PC-3 (cell line): ENCODE data around the gene CNST. TPM values are rescaled to one million over a fixed set of nuclear protein-coding genes. Genes with fewer than 3 reads are reported as not detected.

Experiments
- ATAC-seq: fragments of 200-7000 bp; cut with Tn5 transposase; 2 replicates; pipeline ENCODE4 v1.9.1; 2020; ENCODE audit warnings: mild to moderate bottlenecking, moderate library complexity
- BruUV-seq: library from RNA; stranded (reverse); fragments of 400-500 nt; replicated peaks from 2 replicates; lab custom pipeline; 2021; lab: Mats Ljungman, UMichigan
- CTCF ChIA-PET: fragments of 300-600 bp; sonication (Branson Sonifier 250); formaldehyde crosslinking; loops from one replicate; lab custom pipeline; 2022; ENCODE audit warnings: antibody characterized with exemption; lab: Charles Lee
- POLR2A ChIA-PET: fragments of 300-600 bp; sonication (Branson Sonifier 250); formaldehyde crosslinking; loops from one replicate; lab custom pipeline; 2022; ENCODE audit warnings: antibody characterized with exemption; ENCODE audit not compliant: unreplicated experiment; lab: Charles Lee
- DNase-seq: peaks from one replicate; pipeline ENCODE4 v3.0.0-alpha.2; 2015
- H2AFZ ChIP-seq: fragments of 300-600 bp; sonication (generic); 2 replicates; pipeline ENCODE4 v1.6.0; 2016; ENCODE audit warnings: antibody characterized with exemption, low read length
- H3F3A ChIP-seq: fragments of 300-600 bp; sonication (generic); one replicate; pipeline ENCODE4 v1.6.0; 2017; ENCODE audit warnings: antibody characterized with exemption, low read length, control low read depth, mild to moderate bottlenecking; ENCODE audit not compliant: unreplicated experiment
- H3K27ac ChIP-seq: fragments of 300-600 bp; sonication (generic); 2 replicates; pipeline ENCODE4 v1.5.1; 2016; ENCODE audit warnings: mild to moderate bottlenecking, low read length
- H3K27me3 ChIP-seq: fragments of 300-600 bp; sonication (generic); 2 replicates; pipeline ENCODE4 v1.6.1; 2016; ENCODE audit warnings: low read length, mixed read lengths
- H3K36me3 ChIP-seq: fragments of 300-600 bp; sonication (generic); 2 replicates; pipeline ENCODE4 v1.6.1; 2016; ENCODE audit warnings: low read depth, mixed run types, low read length, mixed read lengths
- H3K4me1 ChIP-seq: fragments of 300-600 bp; sonication (generic); 2 replicates; pipeline ENCODE4 v1.5.1; 2016; ENCODE audit warnings: low read length; ENCODE audit not compliant: insufficient read depth
- H3K4me2 ChIP-seq: fragments of 300-600 bp; sonication (generic); 2 replicates; pipeline ENCODE4 v1.6.0; 2016; ENCODE audit warnings: low read length
- H3K4me3 ChIP-seq: fragments of 300-600 bp; sonication (generic); 2 replicates; pipeline ENCODE4 v1.5.1; 2016; ENCODE audit warnings: mild to moderate bottlenecking, low read length, mixed read lengths
- H3K79me2 ChIP-seq: fragments of 300-600 bp; sonication (generic); 2 replicates; pipeline ENCODE4 v1.6.1; 2017; ENCODE audit warnings: low read length, mixed read lengths
- H3K9ac ChIP-seq: fragments of 300-600 bp; sonication (generic); 2 replicates; pipeline ENCODE4 v1.6.0; 2016; ENCODE audit warnings: mild to moderate bottlenecking, low read length
- H3K9me2 ChIP-seq: fragments of 300-600 bp; sonication (generic); replicated peaks from 2 replicates; pipeline ENCODE4 v1.6.1; 2016; ENCODE audit warnings: mixed run types, low read length, mixed read lengths
- H3K9me3 ChIP-seq: fragments of 300-600 bp; sonication (generic); 2 replicates; pipeline ENCODE4 v1.6.1; 2016; ENCODE audit warnings: low read length, mixed read lengths
- H4K20me1 ChIP-seq: fragments of 300-600 bp; sonication (generic); 2 replicates; pipeline ENCODE4 v1.6.1; 2016; ENCODE audit warnings: low read length, mixed read lengths
- EZH2 ChIP-seq: fragments of 300-600 bp; sonication (generic); IDR thresholded peaks from one replicate; pipeline ENCODE4 v1.6.1; 2017; ENCODE audit warnings: antibody characterized with exemption, mild to moderate bottlenecking, low read length; ENCODE audit not compliant: unreplicated experiment
- EZH2phosphoT487 ChIP-seq: fragments of 300-600 bp; sonication (generic); IDR thresholded peaks from 2 replicates; pipeline ENCODE4 v1.6.1; 2018; ENCODE audit warnings: mild to moderate bottlenecking, antibody characterized with exemption, low read length, borderline replicate concordance
- intact Hi-C: fragments of 100-400 bp; cut with micrococcal nuclease; formaldehyde crosslinking; loops from 2 replicates; pipeline ENCODE4 v1.9.0; 2023
- total RNA-seq: library from RNA; depleted of rRNA; stranded (reverse); fragments of >200 nt; gene quantifications from 2 replicates; pipeline ENCODE4 v1.2.3, GENCODE V29; 2014
- TF ChIP-seq, protein P1 (sequence below): fragments of 300-600 bp; sonication (generic); conservative IDR thresholded peaks from 2 replicates; pipeline ENCODE4 v1.5.1; 2017; ENCODE audit warnings: antibody characterized with exemption, low read depth, mild to moderate bottlenecking, low read length

The CNST gene
- total RNA-seq, 1 experiment from 2014 or later = 13.5 TPM

- H3K36me3 ChIP-seq = peaks cover 41% of the 10 kb centered on the region
- CTCF ChIA-PET = interaction anchor here (1.1 kb wide), 1 partner anchor 17 kb away, joined by 3 read pairs; no protein-coding TSS in a partner anchor
- no peaks in the 10 kb centered on the region for H3K9me2 ChIP-seq
- intact Hi-C loops = no loop called here
- no peaks in the 10 kb centered on the region for H3F3A ChIP-seq
- no TSS peak for BruUV-seq
- no peaks in the 10 kb centered on the region for H3K9me3 ChIP-seq
- H4K20me1 ChIP-seq = no peaks in the 10 kb centered on the region
- H3K27ac ChIP-seq = no peak overlapping the region
- DNase-seq = no peak
- H3K4me1 ChIP-seq = no peaks in the 10 kb centered on the region
- H3K4me3 ChIP-seq = no peak overlapping the region
- H3K4me2 ChIP-seq = no peak overlapping the region
- H3K79me2 ChIP-seq = peaks cover 20% of the 10 kb centered on the region; the same call in 1 of the 2 replicates
- no peak overlapping the region for H2AFZ ChIP-seq
- H3K27me3 ChIP-seq = no peaks in the 10 kb centered on the region
- TF ChIP-seq EZH2phosphoT487 = no peak
- TF ChIP-seq, protein P1, sequence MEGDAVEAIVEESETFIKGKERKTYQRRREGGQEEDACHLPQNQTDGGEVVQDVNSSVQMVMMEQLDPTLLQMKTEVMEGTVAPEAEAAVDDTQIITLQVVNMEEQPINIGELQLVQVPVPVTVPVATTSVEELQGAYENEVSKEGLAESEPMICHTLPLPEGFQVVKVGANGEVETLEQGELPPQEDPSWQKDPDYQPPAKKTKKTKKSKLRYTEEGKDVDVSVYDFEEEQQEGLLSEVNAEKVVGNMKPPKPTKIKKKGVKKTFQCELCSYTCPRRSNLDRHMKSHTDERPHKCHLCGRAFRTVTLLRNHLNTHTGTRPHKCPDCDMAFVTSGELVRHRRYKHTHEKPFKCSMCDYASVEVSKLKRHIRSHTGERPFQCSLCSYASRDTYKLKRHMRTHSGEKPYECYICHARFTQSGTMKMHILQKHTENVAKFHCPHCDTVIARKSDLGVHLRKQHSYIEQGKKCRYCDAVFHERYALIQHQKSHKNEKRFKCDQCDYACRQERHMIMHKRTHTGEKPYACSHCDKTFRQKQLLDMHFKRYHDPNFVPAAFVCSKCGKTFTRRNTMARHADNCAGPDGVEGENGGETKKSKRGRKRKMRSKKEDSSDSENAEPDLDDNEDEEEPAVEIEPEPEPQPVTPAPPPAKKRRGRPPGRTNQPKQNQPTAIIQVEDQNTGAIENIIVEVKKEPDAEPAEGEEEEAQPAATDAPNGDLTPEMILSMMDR = no peak
- TF ChIP-seq EZH2 = no peak
- POLR2A ChIA-PET = no interaction called here
- ATAC-seq = no peak
- H3K9ac ChIP-seq = no peak overlapping the region
Observed at GRCh38 chr1:246550402-246550801, 15.9 kb upstream of the CNST start.

DNA sequence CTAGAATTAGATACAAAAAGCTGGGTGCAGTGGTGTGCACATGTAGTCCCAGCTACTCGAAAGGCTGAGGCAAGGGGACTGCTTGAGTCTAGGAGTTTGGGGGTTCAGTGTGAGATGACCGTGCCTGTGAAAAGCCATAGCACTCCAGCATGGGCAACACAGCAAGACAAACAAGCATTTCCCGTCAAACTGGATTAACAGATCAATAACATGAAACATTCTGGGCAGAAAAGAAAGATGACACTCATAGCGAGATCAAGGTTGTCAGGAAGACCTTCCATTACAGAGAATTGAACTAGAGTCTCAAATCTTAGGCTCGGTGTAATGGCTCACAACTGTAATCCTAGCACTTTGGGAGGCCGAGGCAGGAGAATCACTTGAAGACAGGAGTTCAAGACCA is 14.1 kb upstream of the CNST start:
- peaks cover 20% of the 10 kb centered on the region; the same call in 1 of the 2 replicates for H3K79me2 ChIP-seq
- ChIA-PET CTCF (no interaction called here), POLR2A (no interaction called here)
- no peak overlapping the region for H3K4me3 ChIP-seq
- H3K9ac ChIP-seq = no peak overlapping the region
- H3K27me3 ChIP-seq = no peaks in the 10 kb centered on the region
- H3K9me3 ChIP-seq = no peaks in the 10 kb centered on the region
- no peaks in the 10 kb centered on the region for H4K20me1 ChIP-seq
- ATAC-seq = no peak
- intact Hi-C loops = no loop called here
- BruUV-seq = no TSS peak
- no peaks in the 10 kb centered on the region for H3F3A ChIP-seq
- H3K4me2 ChIP-seq = no peak overlapping the region
- no peak overlapping the region for H3K27ac ChIP-seq
- no peaks in the 10 kb centered on the region for H3K9me2 ChIP-seq
- no peaks in the 10 kb centered on the region for H3K4me1 ChIP-seq
- TF ChIP-seq EZH2phosphoT487 (no peak), EZH2 (no peak)
- TF ChIP-seq, protein P1 = no peak
- no peak for DNase-seq
- H2AFZ ChIP-seq = no peak overlapping the region
- peaks cover 51% of the 10 kb centered on the region for H3K36me3 ChIP-seq

DNA sequence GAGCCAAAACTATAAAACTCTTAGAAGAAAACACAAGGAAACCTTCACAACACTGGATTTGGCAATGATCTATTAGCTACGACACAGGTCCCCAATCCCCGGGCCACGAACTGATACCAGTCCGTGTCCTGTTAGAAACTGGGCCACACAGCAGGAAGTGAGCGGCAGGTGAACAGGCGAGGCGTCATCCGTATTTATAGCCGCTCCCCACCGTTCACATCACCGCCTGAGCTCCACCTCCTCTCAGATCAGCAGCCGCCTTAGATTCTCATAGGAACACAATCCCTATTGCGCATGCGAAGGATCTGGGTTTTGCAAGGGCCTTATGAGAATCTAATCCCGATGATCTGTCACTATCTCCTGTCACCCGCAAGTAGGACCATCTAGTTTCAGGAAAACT is 12.1 kb upstream of the CNST start:
- Histone ChIP-seq H4K20me1 (no peaks in the 10 kb centered on the region), H3K27me3 (no peaks in the 10 kb centered on the region), H3K36me3 (peaks cover 44% of the 10 kb centered on the region), H3K4me3 (no peak overlapping the region), H3K9me3 (no peaks in the 10 kb centered on the region), H3K9me2 (no peaks in the 10 kb centered on the region), H3K27ac (no peak overlapping the region), H3F3A (no peaks in the 10 kb centered on the region), H2AFZ (no peak overlapping the region), H3K79me2 (peaks cover 30% of the 10 kb centered on the region), H3K4me2 (no peak overlapping the region), H3K9ac (no peak overlapping the region), H3K4me1 (no peaks in the 10 kb centered on the region)
- ChIA-PET POLR2A (no interaction called here), CTCF (no interaction called here)
- DNase-seq (no peak), ATAC-seq (no peak)
- BruUV-seq = no TSS peak
- TF ChIP-seq, protein P1 = no peak
- no peak for TF ChIP-seq EZH2phosphoT487
- TF ChIP-seq EZH2 = no peak
- intact Hi-C loops = no loop called here
